Common myeloid progenitor, CD34-positive (primary cell): ENCODE data around the gene KRTAP5-7.

Source experiments
- CTCF ChIA-PET: fragments of 350-600 bp; sonication (Branson Sonifier 250); formaldehyde crosslinking; loops from one replicate; lab custom pipeline; 2021; ENCODE audit warnings: antibody characterized with exemption; lab: Charles Lee
- POLR2A ChIA-PET: fragments of 350-600 bp; sonication (Branson Sonifier 250); formaldehyde crosslinking; loops from one replicate; lab custom pipeline; 2021; ENCODE audit warnings: antibody characterized with exemption; lab: Charles Lee
- DNase-seq, 3 donors: peaks; one replicate each; pipeline versions ENCODE4 v3.0.0 to v3.0.0-alpha.2; 2013
- H3K27ac ChIP-seq, 2 experiments: 1 replicate in 1 of 2; 2 replicates in 1 of 2; pipeline ENCODE4 v1.7.0; 2013; ENCODE audit warnings: inconsistent platforms in 2 of 2, low read length in 2 of 2, mild to moderate bottlenecking in 2 of 2, low read depth in 1 of 2, moderate library complexity in 1 of 2; ENCODE audit not compliant: severe bottlenecking in 2 of 2, insufficient read depth in 1 of 2, poor library complexity in 1 of 2
- H3K27me3 ChIP-seq, 5 experiments: replicated peaks in 2 of 5; 1 replicate in 3 of 5; 2 replicates in 2 of 5; pipeline versions ENCODE4 v1.6.1 to v1.7.0; 2013; ENCODE audit warnings: low read length in 4 of 5, mild to moderate bottlenecking in 2 of 5, moderate library complexity in 2 of 5, inconsistent platforms in 1 of 5; ENCODE audit not compliant: insufficient read depth in 5 of 5, control insufficient read depth in 4 of 5
- H3K36me3 ChIP-seq, 4 experiments: 1 replicate in 2 of 4; 2 replicates in 2 of 4; pipeline versions ENCODE4 v1.6.1 to v1.7.0; 2013; ENCODE audit warnings: low read length in 3 of 4, control low read depth in 1 of 4, mild to moderate bottlenecking in 1 of 4; ENCODE audit not compliant: control insufficient read depth in 4 of 4, insufficient read depth in 4 of 4
- H3K4me1 ChIP-seq, 4 experiments: 1 replicate in 3 of 4; 2 replicates in 1 of 4; pipeline versions ENCODE4 v1.6.1 to v1.7.1; 2013; ENCODE audit warnings: low read length in 3 of 4, mild to moderate bottlenecking in 3 of 4, control low read depth in 1 of 4, inconsistent platforms in 1 of 4, moderate library complexity in 1 of 4; ENCODE audit not compliant: control insufficient read depth in 4 of 4, insufficient read depth in 4 of 4; ENCODE audit errors: control extremely low read depth in 1 of 4
- H3K4me3 ChIP-seq, 7 experiments: 1 replicate in 4 of 7; 2 replicates in 3 of 7; pipeline versions ENCODE4 v1.5.1 to v1.7.0; 2013; ENCODE audit warnings: mild to moderate bottlenecking in 7 of 7, low read length in 6 of 7, moderate library complexity in 6 of 7, inconsistent platforms in 2 of 7, low read depth in 2 of 7, control low read depth in 1 of 7; ENCODE audit not compliant: insufficient read depth in 4 of 7, control insufficient read depth in 1 of 7; ENCODE audit errors: extremely low read depth in 1 of 7
- H3K9me3 ChIP-seq, 5 experiments: 1 replicate in 4 of 5; 2 replicates in 1 of 5; pipeline versions ENCODE4 v1.6.1 to v1.7.1; 2013; ENCODE audit warnings: low read length in 4 of 5, mild to moderate bottlenecking in 2 of 5, inconsistent platforms in 1 of 5, low read depth in 1 of 5, moderate library complexity in 1 of 5; ENCODE audit not compliant: control insufficient read depth in 4 of 5, insufficient read depth in 2 of 5; ENCODE audit errors: control extremely low read depth in 1 of 5
- WGBS: methylation state at CpG from one replicate; pipeline ENCODE4 v1.1.5; 2013; ENCODE audit not compliant: insufficient coverage; 5-methylcytosine and 5-hydroxymethylcytosine counted together

The KRTAP5-7 gene

GRCh38 chr11:71490044-71490730, 36.9 kb upstream of the KRTAP5-7 start:
- H3K4me1 ChIP-seq: no peaks in the 10 kb centered on the region
- peaks cover 6 to 77% (median 55%) of the 10 kb centered on the region in 4 experiments for H3K36me3 ChIP-seq
- H3K4me3 ChIP-seq: no peak overlapping the region
- no peaks in the 10 kb centered on the region for H3K9me3 ChIP-seq
- H3K27ac ChIP-seq: no peak overlapping the region
- ChIA-PET POLR2A (no interaction called here), CTCF (no interaction called here)
- no peaks in the 10 kb centered on the region for H3K27me3 ChIP-seq
- DNase-seq: no peak
- WGBS: 95% methylated on average over 21 of the region's 23 CpGs

DNA sequence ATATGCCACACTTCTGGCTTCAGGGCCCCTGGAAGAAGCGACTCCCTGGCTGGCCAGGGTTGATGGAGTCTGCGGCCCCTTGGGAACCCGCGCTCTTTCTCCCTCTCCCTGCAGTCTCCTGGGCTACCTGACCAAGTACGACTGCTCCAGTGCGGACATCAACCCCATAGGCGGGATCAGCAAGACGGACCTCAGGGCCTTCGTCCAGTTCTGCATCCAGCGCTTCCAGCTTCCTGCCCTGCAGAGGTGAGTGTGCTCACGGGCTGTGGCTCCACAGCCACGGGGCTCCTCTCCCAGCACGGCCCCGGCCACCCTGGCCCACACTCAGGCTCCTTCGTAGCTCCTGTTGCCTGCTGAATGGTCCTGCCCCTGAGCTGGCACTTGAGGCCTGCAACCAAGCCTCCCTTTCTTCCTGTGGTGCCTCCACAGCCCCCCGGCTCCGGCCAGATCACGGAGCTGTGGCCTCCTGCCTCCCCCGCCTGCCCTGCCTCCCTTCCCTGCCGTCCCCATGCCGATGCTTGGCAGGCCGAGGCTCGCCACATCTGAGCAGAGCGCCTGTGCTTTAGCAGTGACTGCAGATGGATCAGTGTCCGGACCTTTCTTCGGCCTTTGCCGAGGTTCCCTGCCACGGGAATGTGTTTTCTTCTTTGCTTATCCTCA, 36.2 kb upstream of the KRTAP5-7 start:
- POLR2A ChIA-PET: no interaction called here
- Histone ChIP-seq H3K36me3 (peaks cover 7 to 77% (median 54%) of the 10 kb centered on the region in 4 experiments), H3K4me3 (no peak overlapping the region), H3K9me3 (no peaks in the 10 kb centered on the region), H3K27ac (no peak overlapping the region), H3K4me1 (no peaks in the 10 kb centered on the region), H3K27me3 (no peaks in the 10 kb centered on the region)
- CTCF ChIA-PET: no interaction called here
- DNase-seq: no peak
- WGBS: 94% methylated on average over 27 of the region's 28 CpGs

DNA sequence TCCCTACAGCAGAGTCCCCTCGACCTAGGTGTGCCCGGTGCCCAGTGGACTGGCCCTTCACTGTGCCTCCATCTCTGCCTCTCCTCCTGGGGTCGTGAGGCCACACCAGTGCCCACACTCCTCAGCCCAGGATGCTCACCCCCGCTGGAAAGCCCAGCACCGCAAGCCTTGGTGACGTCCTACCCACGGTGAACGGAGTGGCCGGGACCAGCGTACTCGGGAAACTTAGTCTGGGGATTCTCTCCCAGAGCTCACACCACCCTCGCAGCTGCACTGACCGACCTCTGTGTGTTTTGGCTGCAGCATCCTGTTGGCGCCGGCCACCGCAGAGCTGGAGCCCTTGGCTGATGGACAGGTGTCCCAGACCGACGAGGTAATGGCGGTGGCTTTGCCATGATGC, 35.5 kb upstream of the KRTAP5-7 start:
- Histone ChIP-seq H3K4me1 (no peaks in the 10 kb centered on the region), H3K4me3 (no peak overlapping the region), H3K27me3 (no peaks in the 10 kb centered on the region), H3K36me3 (peaks cover 14 to 77% (median 54%) of the 10 kb centered on the region in 4 experiments), H3K9me3 (no peaks in the 10 kb centered on the region), H3K27ac (no peak overlapping the region)
- CTCF ChIA-PET: no interaction called here
- POLR2A ChIA-PET: no interaction called here
- DNase-seq: no peak
- 98% methylated on average over 19 of the region's 19 CpGs for WGBS

DNA sequence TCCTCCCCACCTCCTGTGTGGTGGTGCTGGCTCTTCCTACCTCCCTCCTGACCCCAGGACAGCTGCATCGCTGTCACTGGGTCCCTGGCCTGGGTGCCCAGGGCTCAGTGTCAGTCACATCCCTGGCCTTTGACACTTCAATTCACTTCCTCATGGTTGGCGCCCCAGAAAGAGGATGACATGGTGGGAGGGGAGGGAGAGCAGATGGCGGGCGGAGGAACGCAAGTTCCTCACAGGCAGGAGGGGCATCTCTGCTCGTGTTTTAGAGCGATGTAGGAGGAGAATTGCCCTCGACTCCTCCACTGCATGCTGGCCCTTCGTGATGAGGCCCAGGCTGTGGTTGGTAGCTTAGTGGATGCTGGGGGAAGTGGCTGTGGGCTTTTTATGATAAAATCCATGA, 35.1 kb upstream of the KRTAP5-7 start:
- H3K4me1 ChIP-seq: no peaks in the 10 kb centered on the region
- DNase-seq: no peak
- peaks cover 14 to 81% (median 55%) of the 10 kb centered on the region in 4 experiments for H3K36me3 ChIP-seq
- 94% methylated on average over 2 of the region's 9 CpGs for WGBS
- no peaks in the 10 kb centered on the region for H3K27me3 ChIP-seq
- H3K27ac ChIP-seq: no peak overlapping the region
- no peak overlapping the region for H3K4me3 ChIP-seq
- POLR2A ChIA-PET: interaction anchor here (0.6 kb wide), 1 partner anchor 9 kb away, joined by 3 read pairs; no protein-coding TSS in a partner anchor
- CTCF ChIA-PET: no interaction called here
- H3K9me3 ChIP-seq: no peaks in the 10 kb centered on the region

DNA sequence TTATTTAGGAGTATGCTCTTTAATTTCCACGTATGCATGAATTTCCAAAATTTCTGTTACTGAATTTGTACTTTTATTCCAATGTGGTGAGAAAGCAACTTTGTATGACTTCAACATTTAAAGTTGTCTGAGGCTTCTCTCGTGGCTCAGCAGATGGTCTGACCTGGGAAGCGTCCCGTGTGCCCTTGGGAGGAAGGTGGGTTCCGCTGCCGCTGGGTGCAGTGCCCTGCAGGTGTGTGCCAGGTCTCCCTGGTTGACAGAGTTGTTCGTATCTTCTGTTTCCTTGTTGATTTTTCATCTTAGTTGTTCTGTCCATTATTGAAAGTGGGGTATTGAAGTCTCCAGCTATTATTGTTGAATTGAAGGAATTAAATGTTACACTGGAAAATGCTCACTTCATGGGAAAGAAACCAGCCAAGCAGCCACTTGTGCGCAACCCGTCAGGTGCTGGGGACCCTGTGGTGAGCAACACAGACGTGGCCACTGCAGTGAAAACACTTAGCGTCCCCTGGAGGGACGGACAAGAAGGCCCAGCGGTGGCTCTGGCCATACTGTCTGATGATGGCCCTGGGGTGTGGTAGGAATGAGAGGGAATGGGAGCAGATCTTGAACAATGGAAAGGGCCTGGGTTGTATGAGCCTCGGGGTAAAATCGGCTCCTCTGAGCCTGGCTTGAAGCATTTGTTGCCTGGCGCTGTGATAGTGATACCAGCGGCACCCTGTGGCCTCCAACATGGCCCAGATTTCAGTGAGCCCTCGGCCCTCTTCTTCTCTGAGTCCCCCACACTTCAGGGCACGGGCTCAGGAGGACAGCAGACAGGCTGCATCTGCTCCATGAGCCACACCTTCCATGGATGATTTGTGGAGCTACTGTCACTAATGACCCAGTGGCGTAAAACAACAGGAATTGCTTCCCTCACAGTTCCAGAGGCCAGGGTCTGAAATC, 31.5 kb upstream of the KRTAP5-7 start:
- ChIA-PET POLR2A (no interaction called here), CTCF (no interaction called here)
- Histone ChIP-seq H3K27ac (no peak overlapping the region), H3K4me1 (no peaks in the 10 kb centered on the region), H3K27me3 (no peaks in the 10 kb centered on the region), H3K9me3 (no peaks in the 10 kb centered on the region), H3K4me3 (no peak overlapping the region), H3K36me3 (peaks cover 22 to 87% (median 64%) of the 10 kb centered on the region in 4 experiments)
- 97% methylated on average over 18 of the region's 20 CpGs for WGBS
- DNase-seq: no peak

DNA sequence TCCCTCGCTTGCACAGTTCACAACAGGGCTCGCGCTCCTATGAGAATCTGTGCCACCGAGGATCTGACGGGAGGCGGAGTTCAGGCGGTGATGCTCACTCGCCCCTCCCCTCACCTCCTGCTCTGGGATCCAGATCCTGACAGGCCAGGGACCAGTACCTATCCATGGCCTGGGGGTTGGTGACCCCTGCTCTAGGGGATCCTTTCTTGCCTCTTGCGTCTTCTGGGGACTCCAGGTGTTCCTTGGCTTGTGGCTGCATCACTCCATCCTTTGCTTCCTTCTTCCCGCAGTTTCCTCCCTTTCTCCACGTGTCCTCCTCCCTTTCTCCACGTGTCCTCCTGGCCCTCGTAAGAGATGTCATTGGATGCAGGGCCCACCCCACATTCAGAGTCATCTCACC, 30.6 kb upstream of the KRTAP5-7 start:
- H3K9me3 ChIP-seq: no peaks in the 10 kb centered on the region
- no peak overlapping the region for H3K27ac ChIP-seq
- whole genome bisulfite sequencing: 96% methylated on average over 13 of the region's 13 CpGs
- ChIA-PET POLR2A (no interaction called here), CTCF (no interaction called here)
- DNase-seq: no peak
- H3K27me3 ChIP-seq: no peaks in the 10 kb centered on the region
- H3K4me1 ChIP-seq: no peaks in the 10 kb centered on the region
- H3K4me3 ChIP-seq: no peak overlapping the region
- H3K36me3 ChIP-seq: peaks cover 22 to 87% (median 66%) of the 10 kb centered on the region in 4 experiments
